ENCODE measurements around the gene SLC44A3. TPM values are rescaled to one million over a fixed set of nuclear protein-coding genes. Genes with fewer than 3 reads are reported as not detected.
A peak's percentile ranks its signal among the peaks of the same experiment; 100 is the strongest.
"Not testable (repeated sequence)": the region's sequence is repeated elsewhere in the genome, so short reads cannot be mapped to it uniquely, and the experiment has no call there.

The SLC44A3 gene
- polyA plus RNA-seq, 1 donor from 2014 or later = not detected

DNA sequence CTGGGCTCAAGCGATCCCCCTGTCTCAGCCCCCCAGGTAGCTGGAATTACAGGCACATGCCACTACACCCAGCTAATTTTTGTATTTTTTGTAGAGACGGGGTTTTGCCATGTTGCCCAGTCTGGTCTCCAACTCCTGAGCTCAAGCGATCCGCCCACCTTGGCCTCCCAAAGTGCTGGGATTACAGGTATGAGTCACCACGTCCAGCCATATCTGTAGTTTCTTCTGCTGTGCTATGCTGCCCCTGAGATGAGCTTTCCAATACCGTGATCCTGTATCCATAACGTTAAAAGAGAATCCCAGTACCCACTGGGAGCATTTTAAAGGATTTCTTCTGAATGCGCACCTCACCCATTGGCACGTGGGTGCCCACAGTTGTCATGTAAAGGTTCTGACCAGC is 20.2 kb downstream of the SLC44A3 start:
- not testable (repeated sequence) for H3K9me3 Mint-ChIP-seq, H3K4me3 Mint-ChIP-seq, H3K27me3 Mint-ChIP-seq, H3K4me1 Mint-ChIP-seq, H3K27ac Mint-ChIP-seq, H3K36me3 Mint-ChIP-seq

DNA sequence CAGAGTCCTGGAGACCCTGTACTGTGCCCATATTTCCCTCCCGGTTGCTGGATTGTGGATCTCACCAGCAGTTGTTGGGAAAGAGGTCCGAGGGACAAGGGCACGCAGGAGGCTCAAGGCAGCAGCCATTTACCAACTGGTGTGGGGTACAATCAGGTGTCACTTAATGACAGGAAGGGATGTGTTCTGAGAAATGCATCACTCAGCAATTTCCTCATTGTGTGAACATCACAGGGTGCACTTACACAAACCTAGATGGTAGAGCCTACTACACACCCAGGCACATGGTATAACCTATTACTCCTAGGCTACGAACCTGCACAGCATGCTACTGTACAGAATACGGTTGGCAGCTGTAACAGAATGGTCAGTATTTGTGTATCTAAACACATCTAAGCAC is 20.7 kb downstream of the SLC44A3 start:
- Mint-ChIP-seq H3K27me3 (peaks cover 4% of the 10 kb centered on the region), H3K9me3 (no peaks in the 10 kb centered on the region), H3K36me3 (no peaks in the 10 kb centered on the region), H3K4me1 (no peaks in the 10 kb centered on the region), H3K27ac (no peak overlapping the region), H3K4me3 (no peak overlapping the region)

DNA sequence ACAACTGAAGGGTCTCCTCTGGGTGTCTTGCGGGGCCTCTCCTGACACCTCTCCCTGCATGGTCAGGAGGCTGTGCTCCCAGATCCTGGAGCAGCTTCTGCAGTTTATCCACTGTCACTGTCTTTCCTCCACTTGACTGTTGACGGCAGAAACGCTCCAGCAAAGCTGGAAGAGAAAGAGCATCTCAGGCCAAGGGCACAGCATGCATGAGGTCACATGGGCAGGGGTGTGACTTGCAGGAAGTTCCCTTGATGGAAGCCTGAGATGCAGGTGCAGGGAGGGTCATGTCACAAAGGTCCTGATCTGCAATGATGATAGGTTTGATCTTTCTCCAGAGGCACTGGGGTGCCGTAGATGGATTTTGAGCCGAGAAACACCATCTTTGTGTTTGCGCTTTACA is 23.3 kb downstream of the SLC44A3 start:
- Mint-ChIP-seq H3K27me3 (peaks cover 5% of the 10 kb centered on the region), H3K36me3 (no peaks in the 10 kb centered on the region), H3K9me3 (no peaks in the 10 kb centered on the region), H3K4me3 (no peak overlapping the region), H3K27ac (no peak overlapping the region), H3K4me1 (no peaks in the 10 kb centered on the region)

DNA sequence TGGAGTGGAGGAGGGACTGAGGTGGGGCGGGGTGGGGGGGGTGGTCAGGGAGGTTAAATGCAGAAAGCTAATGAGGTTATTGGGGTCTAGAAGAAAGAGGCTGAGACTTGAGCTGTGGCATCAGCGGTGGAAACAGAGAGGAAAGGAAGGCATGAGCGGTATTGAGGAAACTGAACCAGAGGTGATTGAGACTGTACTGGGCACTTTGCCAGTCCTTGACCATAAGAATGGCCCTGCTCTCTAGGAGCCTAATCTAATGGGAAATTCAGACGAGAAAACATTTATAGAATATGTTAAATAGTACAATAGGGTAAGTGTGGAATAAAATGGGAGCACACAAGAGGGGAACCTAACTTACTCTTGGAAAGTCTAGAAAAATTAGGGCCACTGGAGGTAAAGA is 23.7 kb downstream of the SLC44A3 start:
- Mint-ChIP-seq H3K27me3 (peaks cover 5% of the 10 kb centered on the region), H3K36me3 (no peaks in the 10 kb centered on the region), H3K27ac (no peak overlapping the region), H3K9me3 (no peaks in the 10 kb centered on the region), H3K4me3 (no peak overlapping the region), H3K4me1 (no peaks in the 10 kb centered on the region)

DNA sequence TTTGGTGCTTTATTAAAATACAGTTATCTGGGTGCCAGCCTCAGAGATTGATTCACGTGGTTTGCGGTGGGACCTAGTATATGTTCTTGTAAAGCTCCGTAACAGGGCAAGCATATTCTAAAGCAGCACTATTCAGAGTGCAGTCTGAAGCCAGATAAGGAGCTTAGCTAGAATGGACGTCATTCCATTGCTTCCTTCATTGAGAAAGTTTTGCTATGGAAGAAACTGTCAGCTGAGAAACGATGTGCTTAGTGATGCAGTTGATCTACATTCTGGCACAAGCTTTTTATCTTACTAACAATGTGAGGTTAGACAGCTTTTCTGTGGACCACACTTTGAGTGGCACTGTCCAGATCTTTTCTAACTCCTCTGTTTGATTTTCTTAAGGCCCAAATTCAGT is 26.2 kb downstream of the SLC44A3 start:
- Mint-ChIP-seq H3K9me3 (no peaks in the 10 kb centered on the region), H3K4me3 (no peak overlapping the region), H3K27ac (no peak overlapping the region), H3K4me1 (no peaks in the 10 kb centered on the region), H3K27me3 (peaks cover 5% of the 10 kb centered on the region), H3K36me3 (no peaks in the 10 kb centered on the region)

DNA sequence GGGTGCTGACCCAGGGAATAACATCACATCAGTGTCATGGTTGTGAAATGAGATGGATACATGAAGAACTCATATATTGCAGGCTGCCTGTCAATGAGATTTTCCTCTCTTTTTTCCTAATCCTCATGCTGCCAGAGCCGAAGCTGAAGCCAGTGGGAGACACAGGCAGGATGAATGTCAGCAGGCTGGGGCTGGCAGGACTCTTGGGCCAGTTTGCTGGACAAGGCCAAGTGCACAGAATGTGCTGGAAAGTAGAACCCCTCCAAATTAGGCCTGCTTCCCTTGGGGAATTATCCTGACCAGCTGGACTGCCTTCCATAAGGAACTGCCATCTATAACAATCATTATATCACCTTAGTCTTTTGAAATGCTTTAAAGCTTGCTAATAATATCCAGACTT is 31.4 kb downstream of the SLC44A3 start:
- Mint-ChIP-seq H3K27me3 (peaks cover 2% of the 10 kb centered on the region), H3K4me1 (no peaks in the 10 kb centered on the region), H3K27ac (no peak overlapping the region), H3K36me3 (no peaks in the 10 kb centered on the region), H3K4me3 (no peak overlapping the region), H3K9me3 (no peaks in the 10 kb centered on the region)

DNA sequence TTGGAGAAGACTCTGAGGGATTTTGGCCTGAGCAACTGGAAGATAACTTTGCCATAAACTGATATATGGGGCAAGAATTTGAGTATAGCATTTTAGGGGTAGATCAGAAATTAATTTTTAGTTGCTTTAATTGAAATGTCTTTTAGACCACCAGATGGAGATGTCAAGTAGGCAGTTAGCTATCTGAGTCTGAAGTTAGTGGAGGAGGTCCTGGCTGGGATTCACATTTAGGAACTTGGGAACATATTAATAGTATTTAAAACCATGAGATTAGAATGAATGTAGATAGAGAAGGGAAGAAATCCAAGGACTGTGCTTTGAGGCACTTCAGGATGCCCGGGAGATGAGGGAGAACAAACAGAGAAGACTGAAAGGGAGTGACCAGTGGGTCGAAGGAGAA is 32.6 kb downstream of the SLC44A3 start:
- Mint-ChIP-seq H3K27me3 (no peaks in the 10 kb centered on the region), H3K4me3 (no peak overlapping the region), H3K9me3 (no peaks in the 10 kb centered on the region), H3K4me1 (no peaks in the 10 kb centered on the region), H3K27ac (no peak overlapping the region), H3K36me3 (peaks cover 2% of the 10 kb centered on the region)

DNA sequence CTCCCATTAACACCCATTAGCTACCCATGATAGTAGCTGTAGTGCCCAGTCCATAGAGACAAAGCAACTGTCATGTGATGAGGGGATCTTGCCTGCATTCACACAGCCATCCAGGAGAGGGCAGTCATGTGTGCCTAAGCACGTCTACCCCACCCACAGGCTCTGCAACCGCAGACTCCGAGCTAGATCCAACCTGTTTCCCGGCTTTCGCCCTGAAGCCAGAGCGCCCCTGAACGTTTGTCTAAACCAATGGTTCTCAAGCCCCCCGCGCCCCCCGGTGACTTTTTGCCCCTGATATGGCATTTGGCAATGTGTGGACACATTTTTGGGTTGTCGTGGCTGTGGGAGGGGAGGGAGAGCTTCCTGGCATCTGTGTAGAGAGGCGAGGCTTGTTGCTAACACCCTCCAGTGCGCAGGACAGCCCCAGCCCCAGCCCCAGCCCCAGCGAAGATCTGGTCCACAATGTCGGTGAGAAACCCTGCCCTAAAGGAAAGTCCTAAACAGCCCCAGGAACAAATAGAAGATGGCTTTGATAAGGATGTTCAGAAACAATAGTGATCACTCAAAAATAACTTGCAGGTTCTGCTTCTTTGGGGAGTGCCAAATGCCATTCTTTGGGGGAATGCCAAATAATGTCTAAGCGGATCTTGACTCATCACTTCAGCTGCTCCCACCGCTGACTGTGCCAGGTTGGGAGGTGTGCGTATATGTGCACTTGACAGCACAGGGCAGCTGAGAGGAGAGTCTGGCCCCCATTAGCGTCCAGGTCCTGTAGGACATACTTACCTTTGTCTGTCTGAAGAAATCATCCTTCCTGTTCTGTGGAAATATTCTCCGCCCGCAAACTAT is 34.5 kb downstream of the SLC44A3 start:
- Mint-ChIP-seq H3K9me3 (no peaks in the 10 kb centered on the region), H3K4me3 (no peak overlapping the region), H3K4me1 (no peaks in the 10 kb centered on the region), H3K27ac (no peak overlapping the region), H3K27me3 (no peaks in the 10 kb centered on the region), H3K36me3 (peaks cover 2% of the 10 kb centered on the region)

DNA sequence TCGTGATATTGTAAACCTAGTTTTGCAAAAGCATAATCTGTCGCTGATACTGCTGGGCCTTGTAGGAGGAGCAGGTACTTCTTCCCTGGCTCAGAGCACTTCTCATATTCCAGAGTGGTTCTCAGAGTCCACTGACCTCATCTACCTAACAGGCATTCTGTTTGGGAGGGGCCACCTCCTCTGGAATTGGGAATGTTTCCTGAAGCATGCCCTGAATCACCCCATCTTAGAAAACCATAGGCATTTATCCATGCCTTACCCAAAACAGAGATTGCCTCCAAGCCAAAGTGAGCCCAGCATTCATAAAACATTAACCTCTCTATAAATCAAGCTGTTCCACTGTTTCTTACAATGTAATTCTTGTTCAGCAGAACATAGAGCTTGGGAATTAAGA is 35.1 kb downstream of the SLC44A3 start:
- no peaks in the 10 kb centered on the region for H3K4me1 Mint-ChIP-seq
- H3K36me3 Mint-ChIP-seq = peaks cover 2% of the 10 kb centered on the region
- no peaks in the 10 kb centered on the region for H3K9me3 Mint-ChIP-seq
- H3K27me3 Mint-ChIP-seq = no peaks in the 10 kb centered on the region
- no peak overlapping the region for H3K27ac Mint-ChIP-seq
- H3K4me3 Mint-ChIP-seq = no peak overlapping the region

DNA sequence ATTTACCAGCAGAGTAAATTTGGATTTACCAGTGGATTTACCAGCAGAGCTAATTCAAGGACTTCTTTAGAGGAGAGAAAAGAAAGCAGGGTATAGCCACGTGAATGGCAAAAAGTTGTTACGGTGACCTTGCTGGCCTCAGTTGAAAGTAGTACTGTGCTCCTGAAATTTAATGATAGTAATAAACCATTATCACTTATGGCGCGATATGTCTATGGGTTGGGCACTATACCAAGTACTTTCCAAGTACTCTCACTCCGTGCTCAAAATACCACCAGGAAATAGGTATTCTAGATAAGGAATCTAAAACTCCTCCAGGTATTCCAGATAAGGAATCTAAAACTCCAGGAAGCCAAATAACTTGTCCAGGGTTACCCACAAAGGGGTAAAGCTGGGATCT is 35.8 kb downstream of the SLC44A3 start:
- Mint-ChIP-seq H3K36me3 (peaks cover 2% of the 10 kb centered on the region), H3K9me3 (no peaks in the 10 kb centered on the region), H3K4me3 (no peak overlapping the region), H3K27me3 (no peaks in the 10 kb centered on the region), H3K4me1 (no peaks in the 10 kb centered on the region), H3K27ac (no peak overlapping the region)

DNA sequence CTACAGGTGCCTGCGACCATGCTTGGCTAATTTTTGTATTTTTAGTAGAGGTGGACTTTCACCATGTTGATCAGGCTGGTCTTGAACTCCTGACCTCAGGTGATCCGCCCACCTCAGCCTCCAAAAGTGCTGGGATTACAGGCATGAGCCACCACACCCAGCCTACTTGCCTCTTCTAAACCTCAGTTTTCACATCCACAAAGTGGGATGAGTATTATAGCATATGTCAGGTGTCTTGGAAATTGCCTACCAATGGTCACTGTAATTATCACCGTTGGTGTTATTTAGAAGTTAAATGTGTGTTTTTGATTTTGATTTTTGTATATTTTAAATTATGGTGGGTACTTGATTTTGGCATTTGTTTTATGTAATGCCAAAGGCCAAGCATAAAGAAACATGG is 36.7 kb downstream of the SLC44A3 start:
- peaks cover 2% of the 10 kb centered on the region for H3K36me3 Mint-ChIP-seq
- no peaks in the 10 kb centered on the region for H3K4me1 Mint-ChIP-seq
- no peak overlapping the region for H3K27ac Mint-ChIP-seq
- H3K27me3 Mint-ChIP-seq = no peaks in the 10 kb centered on the region
- H3K4me3 Mint-ChIP-seq = no peak overlapping the region
- no peaks in the 10 kb centered on the region for H3K9me3 Mint-ChIP-seq

DNA sequence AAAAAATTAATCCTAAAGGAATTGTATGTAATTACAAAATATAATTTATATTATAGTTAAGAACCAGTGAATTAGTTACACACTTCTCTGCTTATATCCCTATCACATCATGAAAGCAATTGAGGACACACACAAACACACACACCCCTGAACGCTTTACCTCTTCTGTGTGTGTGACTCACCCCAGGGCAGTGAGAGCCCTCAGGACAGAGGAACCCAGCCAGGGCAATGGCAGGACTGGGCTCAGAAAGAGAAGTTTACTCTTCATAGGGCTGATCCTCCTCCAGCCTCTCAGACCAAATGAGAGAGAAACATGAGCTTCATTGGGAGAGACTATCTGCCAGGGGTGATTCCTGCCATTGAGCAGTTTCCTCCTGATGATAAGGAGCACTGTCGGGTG is 38.1 kb downstream of the SLC44A3 start:
- Mint-ChIP-seq H3K4me1 (no peaks in the 10 kb centered on the region), H3K4me3 (no peak overlapping the region), H3K9me3 (no peaks in the 10 kb centered on the region), H3K36me3 (peaks cover 2% of the 10 kb centered on the region), H3K27me3 (no peaks in the 10 kb centered on the region), H3K27ac (peak overlapping the region in 1 of 3 donors; percentile 11)

DNA sequence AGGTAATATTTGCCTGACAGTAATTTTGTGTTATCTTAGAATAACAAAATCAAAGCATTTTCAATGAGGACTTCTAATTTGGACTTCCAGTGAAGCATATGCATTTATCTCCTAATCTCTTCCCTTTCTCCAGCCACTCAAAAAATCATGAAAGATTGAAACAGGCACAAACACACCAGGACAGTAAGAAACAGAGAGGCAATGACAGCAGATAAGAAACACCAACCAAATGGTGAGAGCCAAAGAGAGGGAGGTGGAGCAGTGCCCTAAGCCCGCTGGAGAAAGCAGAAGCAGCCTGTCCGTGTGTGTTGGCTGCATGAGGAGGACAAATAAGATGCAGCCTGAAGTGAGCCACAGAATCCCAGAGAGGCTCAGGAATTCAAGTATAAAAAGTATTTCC is 39.0 kb downstream of the SLC44A3 start:
- Mint-ChIP-seq H3K27me3 (no peaks in the 10 kb centered on the region), H3K4me3 (no peak overlapping the region), H3K9me3 (no peaks in the 10 kb centered on the region), H3K4me1 (no peaks in the 10 kb centered on the region), H3K27ac (no peak overlapping the region), H3K36me3 (peaks cover 2% of the 10 kb centered on the region)

DNA sequence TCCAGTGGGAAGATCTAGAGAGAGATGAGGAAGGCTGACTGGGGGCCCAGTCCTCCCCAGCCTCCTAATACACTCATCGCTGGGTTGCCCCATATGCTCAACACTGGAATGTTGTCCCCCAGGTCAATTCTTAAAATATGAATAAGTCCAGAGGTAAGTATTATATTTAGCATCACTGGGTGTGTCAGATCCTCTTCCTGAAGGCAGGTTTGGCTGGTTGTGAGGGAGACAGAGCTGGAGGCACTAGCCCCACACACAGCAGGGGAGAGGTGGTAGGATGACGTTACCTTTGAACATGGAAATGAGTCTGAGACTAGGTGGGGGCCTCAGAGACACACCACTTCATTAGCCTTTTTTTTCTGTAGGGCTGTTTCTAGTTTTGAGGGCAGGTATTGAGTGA is 42.6 kb downstream of the SLC44A3 start:
- no peaks in the 10 kb centered on the region for H3K4me1 Mint-ChIP-seq
- H3K9me3 Mint-ChIP-seq = no peaks in the 10 kb centered on the region
- no peak overlapping the region for H3K27ac Mint-ChIP-seq
- H3K4me3 Mint-ChIP-seq = no peak overlapping the region
- H3K27me3 Mint-ChIP-seq = no peaks in the 10 kb centered on the region
- no peaks in the 10 kb centered on the region for H3K36me3 Mint-ChIP-seq

DNA sequence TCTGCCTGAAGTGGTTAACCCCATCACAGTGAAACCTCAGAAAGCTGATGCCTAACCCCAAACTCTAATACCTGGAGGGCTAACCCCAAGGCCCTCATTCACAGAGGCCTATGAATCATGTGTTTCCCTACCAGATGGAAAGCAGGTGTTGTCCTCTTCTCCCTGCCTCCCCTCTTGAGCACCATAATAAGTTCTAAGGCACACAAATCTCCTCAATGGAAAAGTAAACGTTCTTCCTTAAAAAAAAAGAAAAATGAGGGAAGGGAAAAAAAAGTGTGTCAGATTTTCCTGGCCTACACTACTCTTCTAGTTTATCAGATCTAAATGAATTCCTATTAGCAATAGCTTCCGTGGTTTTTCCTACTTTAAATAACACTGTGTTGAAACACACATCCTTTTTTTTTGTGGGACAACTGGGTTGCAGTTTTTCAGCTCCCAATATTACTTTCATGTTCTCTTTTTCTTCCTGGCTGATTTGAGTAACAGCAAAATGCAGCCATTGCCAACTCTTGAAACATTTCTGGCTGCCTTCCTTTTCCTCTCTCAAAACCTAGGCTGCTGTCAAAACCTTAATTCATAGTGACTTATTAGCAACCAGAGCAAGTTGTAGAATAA is 43.2 kb downstream of the SLC44A3 start:
- Mint-ChIP-seq H3K4me1 (no peaks in the 10 kb centered on the region), H3K36me3 (no peaks in the 10 kb centered on the region), H3K9me3 (no peaks in the 10 kb centered on the region), H3K27me3 (no peaks in the 10 kb centered on the region), H3K4me3 (no peak overlapping the region), H3K27ac (no peak overlapping the region)

DNA sequence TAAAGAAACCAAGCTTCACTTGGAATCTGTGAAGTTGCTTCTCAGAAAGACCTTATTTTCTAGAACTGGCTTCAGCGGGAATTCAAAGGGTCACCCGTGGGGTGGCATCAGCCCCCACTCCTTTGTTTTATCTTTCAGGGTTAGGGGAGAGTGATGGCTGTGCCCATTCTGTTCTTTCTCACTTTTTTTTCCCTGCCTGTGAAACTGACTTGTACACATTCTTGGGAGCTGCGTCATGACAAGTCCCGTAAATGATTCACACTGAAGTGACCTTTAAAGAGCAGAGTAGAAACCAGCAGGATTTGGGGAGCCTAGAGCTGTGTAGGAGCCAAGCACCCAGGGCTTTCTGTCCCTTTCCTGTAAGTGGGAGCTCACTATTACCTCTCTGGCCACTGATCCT is 43.8 kb downstream of the SLC44A3 start:
- Mint-ChIP-seq H3K4me1 (no peaks in the 10 kb centered on the region), H3K4me3 (no peak overlapping the region), H3K27ac (no peak overlapping the region), H3K36me3 (no peaks in the 10 kb centered on the region), H3K9me3 (no peaks in the 10 kb centered on the region), H3K27me3 (no peaks in the 10 kb centered on the region)
